ENCODE measurements around the gene TMEM266.

Gene TMEM266

GRCh38 chr15:76162784-76163456 lies 103.1 kb downstream of the TMEM266 start:
- Histone ChIP-seq H3K36me3 (ENCODE audit: control insufficient read depth, insufficient read depth, low read length) (no peaks in the 10 kb centered on the region), H3K4me3 (replicated peaks; ENCODE audit: low read depth, low read length) (no peak overlapping the region), H3K27me3 (replicated peaks; ENCODE audit: control insufficient read depth, insufficient read depth, low read length) (no peaks in the 10 kb centered on the region)
- TF ChIP-seq, protein P1, sequence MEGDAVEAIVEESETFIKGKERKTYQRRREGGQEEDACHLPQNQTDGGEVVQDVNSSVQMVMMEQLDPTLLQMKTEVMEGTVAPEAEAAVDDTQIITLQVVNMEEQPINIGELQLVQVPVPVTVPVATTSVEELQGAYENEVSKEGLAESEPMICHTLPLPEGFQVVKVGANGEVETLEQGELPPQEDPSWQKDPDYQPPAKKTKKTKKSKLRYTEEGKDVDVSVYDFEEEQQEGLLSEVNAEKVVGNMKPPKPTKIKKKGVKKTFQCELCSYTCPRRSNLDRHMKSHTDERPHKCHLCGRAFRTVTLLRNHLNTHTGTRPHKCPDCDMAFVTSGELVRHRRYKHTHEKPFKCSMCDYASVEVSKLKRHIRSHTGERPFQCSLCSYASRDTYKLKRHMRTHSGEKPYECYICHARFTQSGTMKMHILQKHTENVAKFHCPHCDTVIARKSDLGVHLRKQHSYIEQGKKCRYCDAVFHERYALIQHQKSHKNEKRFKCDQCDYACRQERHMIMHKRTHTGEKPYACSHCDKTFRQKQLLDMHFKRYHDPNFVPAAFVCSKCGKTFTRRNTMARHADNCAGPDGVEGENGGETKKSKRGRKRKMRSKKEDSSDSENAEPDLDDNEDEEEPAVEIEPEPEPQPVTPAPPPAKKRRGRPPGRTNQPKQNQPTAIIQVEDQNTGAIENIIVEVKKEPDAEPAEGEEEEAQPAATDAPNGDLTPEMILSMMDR (IDR thresholded peaks at IDR 0.05; ENCODE audit: insufficient read depth, low read length, poor library complexity, severe bottlenecking), result no peak
- DNase-seq (ENCODE audit: extremely low read depth, insufficient read length), result no peak

DNA sequence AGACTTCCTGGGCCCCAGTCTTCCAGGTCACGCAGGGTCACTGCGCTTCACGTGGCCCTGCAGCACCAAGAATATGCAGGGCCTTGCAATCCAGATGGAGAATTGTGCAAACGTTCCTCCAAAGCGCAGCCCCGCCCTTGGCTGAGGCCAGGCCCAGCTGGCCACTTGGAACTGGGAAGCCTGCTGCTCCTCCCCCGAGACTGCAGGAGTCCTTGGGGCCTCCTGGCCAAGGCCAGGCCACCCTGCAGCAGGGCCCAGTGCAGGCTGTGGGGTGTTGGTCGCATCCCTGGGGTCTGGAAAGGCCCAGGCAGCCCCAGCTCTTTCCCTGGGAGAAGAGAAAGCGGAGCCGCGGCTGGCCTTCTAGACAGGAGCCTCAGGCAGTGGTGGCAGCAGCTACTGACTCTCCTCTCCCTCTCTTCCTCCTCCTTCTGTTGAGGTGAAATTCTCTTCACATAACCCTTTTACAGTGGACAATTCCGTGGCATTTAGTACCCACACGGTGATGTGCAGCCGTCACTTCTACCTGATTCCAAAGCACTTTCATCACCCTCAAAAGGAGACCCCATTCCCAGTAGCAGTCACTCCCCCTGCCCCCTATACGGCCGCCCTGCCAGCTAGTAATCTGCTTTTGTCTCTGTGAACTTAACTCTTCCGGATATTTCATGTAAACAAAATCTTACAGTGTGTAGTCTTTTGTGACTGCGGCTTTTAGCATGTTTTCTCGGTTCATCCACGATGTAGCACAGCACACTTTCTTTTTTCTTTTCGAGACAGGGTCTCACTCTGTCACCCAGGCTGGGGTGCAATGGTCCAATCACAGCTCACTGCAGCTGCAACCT lies 103.9 kb downstream of the TMEM266 start:
- no peaks in the 10 kb centered on the region for H3K36me3 ChIP-seq (ENCODE audit: control insufficient read depth, insufficient read depth, low read length)
- H3K27me3 ChIP-seq (replicated peaks; ENCODE audit: control insufficient read depth, insufficient read depth, low read length), result no peaks in the 10 kb centered on the region
- H3K4me3 ChIP-seq (replicated peaks; ENCODE audit: low read depth, low read length), result no peak overlapping the region
- DNase-seq (ENCODE audit: extremely low read depth, insufficient read length), result no peak
- TF ChIP-seq, protein P1 (IDR thresholded peaks at IDR 0.05; ENCODE audit: insufficient read depth, low read length, poor library complexity, severe bottlenecking), result no peak

- no peak for DNase-seq (ENCODE audit: extremely low read depth, insufficient read length)
- Histone ChIP-seq H3K4me3 (replicated peaks; ENCODE audit: low read depth, low read length) (no peak overlapping the region), H3K36me3 (ENCODE audit: control insufficient read depth, insufficient read depth, low read length) (no peaks in the 10 kb centered on the region), H3K27me3 (replicated peaks; ENCODE audit: control insufficient read depth, insufficient read depth, low read length) (no peaks in the 10 kb centered on the region)
- TF ChIP-seq, protein P1 (IDR thresholded peaks at IDR 0.05; ENCODE audit: insufficient read depth, low read length, poor library complexity, severe bottlenecking), result no peak
Observed at GRCh38 chr15:76164602-76165001, 104.8 kb downstream of the TMEM266 start.

DNA sequence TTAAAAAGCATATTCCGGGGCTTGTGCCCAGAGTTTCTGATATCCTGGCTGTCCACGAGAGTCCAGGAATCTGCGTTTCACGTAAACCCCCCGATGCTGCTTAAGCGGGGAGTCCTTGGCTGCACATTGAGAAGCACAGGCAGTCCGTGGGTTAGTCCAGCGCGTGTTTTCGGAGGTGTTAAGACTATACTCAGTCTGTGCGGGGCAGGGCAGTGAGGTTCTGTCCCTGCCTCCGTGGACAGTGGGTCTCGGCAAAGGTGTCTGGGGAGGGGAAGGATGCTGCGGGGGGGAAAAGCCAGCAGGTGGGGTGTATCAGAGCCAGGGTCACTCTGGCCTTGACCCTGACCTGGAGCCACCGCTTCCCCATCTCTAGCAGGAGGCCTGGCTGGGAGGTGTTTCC lies 106.2 kb downstream of the TMEM266 start:
- Histone ChIP-seq H3K36me3 (ENCODE audit: control insufficient read depth, insufficient read depth, low read length) (no peaks in the 10 kb centered on the region), H3K4me3 (replicated peaks; ENCODE audit: low read depth, low read length) (no peak overlapping the region), H3K27me3 (replicated peaks; ENCODE audit: control insufficient read depth, insufficient read depth, low read length) (no peaks in the 10 kb centered on the region)
- TF ChIP-seq, protein P1 (IDR thresholded peaks at IDR 0.05; ENCODE audit: insufficient read depth, low read length, poor library complexity, severe bottlenecking), result no peak
- no peak for DNase-seq (ENCODE audit: extremely low read depth, insufficient read length)

DNA sequence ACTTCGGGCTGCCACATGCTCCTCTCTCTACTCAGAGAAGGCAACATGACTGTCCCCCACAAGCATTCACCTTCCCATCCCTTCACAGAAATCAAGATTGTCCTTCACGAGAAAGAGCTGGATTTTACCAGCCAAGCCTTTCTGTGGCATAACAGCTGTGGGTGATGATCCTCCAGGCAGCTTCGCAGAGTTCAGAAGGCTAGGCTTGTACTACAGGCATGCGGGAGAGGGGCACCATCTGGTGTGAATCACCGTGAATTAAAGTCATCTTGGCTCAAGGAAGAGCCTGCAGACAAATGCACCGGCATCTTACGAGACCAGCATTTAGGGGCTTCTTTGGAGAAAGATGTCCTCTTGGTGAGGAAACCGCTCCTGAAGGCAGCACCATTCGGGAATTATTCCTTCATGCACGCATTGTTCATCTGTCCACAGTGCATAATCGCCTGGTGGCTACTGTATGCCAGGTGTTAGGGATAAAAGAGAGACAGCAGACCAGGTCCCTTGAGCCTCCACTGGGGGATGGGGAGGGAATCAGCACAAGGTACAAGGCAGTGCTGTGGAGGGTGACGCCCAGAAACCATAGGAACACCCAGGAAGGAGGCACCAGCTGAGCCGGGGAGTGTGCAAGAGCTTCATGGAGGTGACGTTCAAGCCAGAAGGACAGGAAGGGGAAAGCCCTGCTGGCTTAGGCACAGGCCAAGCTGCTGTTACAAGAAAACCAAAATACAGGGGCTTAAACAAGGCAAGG lies 108.6 kb downstream of the TMEM266 start:
- TF ChIP-seq, protein P1 (IDR thresholded peaks at IDR 0.05; ENCODE audit: insufficient read depth, low read length, poor library complexity, severe bottlenecking), result no peak
- Histone ChIP-seq H3K27me3 (replicated peaks; ENCODE audit: control insufficient read depth, insufficient read depth, low read length) (no peaks in the 10 kb centered on the region), H3K36me3 (ENCODE audit: control insufficient read depth, insufficient read depth, low read length) (no peaks in the 10 kb centered on the region), H3K4me3 (replicated peaks; ENCODE audit: low read depth, low read length) (no peak overlapping the region)
- no peak for DNase-seq (ENCODE audit: extremely low read depth, insufficient read length)
